ENCODE results near the gene TLL1.

TLL1 gene

DNA sequence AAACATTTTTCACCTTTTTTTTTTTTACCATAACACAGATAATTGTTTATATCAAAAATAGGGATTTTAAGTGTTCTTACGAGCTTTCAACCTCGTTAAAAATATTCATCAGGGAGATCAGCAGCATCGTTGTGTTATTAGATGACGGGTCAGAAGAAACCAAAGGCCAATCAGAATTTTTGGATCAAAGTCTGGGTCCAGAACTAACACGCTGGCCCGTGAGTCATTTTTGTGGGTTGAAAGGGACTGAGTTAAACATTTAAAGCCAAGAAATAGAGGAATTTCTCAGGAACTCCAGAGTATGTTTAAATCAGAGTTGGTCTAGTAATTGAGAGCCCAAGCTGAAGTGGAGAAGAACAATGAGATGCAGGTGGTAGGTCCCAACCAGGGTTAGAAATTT, 170.8 kb downstream of the TLL1 start:
- DNase-seq (ENCODE audit: extremely low read depth in 1 of 2, low read depth in 1 of 2) = no peak

DNA sequence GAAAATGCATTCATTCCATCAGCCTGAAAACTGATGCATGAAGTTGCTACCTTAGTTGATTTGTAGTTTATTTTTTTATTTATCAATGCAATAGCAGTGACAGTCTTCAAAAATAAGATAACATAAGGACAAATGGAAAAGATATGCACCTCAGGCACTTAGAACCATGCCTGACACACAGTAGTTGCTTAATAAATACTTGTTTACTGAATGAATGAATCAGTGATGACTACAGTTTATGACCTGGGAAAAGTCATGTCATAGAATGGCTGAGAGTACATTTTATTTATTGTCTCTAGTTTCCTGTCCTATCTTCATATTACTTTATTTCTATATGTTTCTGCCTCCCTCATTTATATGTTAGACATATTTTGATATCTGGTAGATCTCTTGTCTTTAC, 171.8 kb downstream of the TLL1 start:
- DNase-seq (ENCODE audit: extremely low read depth in 1 of 2, low read depth in 1 of 2) = no peak

DNA sequence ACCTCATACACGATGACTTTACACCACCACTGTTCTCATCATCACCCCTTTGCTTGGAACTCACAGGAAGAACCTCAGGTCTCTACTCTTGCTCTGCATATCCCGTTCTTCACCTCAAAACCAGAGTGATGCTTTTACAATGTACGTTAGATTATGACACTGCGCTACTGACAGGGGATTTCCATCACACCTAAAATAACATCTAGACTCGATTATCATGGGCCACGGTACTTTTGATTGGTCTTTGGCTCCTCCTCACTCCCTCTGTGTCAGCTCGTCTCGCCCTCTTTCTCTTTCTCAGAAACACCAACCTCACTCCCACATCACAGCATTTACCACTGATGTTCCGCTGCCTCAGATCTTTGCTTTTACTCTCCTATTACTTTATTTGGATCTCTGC, 172.4 kb downstream of the TLL1 start:
- DNase-seq (ENCODE audit: extremely low read depth in 1 of 2, low read depth in 1 of 2) = no peak

DNA sequence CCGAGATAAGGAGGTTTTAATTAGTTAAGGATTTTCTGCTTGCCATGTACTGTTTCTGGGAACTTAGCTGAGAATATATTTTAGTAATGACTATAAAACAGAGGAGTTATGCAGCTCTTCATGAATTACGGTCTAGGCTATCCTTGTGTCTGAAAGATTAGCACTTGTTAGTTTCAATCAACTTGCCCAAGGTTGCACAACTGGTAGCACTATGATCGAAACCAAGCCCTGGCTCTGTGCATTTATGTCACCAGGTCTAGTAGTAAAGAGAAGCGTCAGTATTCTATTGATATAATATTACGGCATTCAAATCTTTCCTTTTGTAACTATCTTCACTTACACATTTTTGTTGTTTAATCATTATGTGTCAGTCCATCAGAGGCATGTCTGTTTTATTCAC, 176.0 kb downstream of the TLL1 start:
- no peak for DNase-seq (ENCODE audit: extremely low read depth in 1 of 2, low read depth in 1 of 2)

DNA sequence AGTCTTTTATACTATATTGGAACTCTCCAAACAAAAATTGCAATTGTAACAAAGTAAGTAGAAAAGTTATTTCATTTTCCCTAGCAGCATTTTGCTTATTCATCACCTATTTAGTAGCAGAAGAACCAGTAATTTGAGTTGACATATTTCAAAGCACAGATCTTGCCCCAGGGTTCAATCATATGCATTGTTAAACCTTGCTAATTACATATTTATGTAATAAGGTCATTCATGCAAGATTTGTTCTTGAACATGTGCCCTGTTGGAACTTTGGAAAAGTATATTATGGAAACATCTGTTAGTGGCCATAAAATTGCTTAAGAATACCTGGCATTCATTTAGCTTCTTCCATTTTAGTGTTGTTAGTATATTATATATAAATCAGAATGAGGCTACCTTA, 191.7 kb downstream of the TLL1 start:
- no peak for DNase-seq (ENCODE audit: extremely low read depth in 1 of 2, low read depth in 1 of 2)

DNA sequence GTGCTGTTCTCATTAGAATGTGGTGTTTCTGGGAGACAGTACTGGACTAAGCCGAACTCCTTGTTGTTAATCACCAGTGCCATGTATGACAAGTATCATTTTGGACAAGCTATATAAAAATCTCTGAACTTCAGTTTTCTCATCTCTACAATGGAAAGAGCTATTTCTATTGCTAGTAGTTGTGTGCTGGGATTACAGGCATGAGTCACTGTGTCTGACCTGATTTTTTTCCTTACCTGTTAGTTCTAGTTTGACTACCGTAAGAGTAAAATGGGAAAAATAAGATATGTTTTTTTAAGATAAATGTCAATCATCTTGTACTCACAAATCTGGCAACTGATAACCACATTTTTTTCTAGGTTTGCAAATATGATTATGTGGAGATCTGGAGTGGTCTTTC, 192.3 kb downstream of the TLL1 start:
- DNase-seq (ENCODE audit: extremely low read depth in 1 of 2, low read depth in 1 of 2) = no peak

DNA sequence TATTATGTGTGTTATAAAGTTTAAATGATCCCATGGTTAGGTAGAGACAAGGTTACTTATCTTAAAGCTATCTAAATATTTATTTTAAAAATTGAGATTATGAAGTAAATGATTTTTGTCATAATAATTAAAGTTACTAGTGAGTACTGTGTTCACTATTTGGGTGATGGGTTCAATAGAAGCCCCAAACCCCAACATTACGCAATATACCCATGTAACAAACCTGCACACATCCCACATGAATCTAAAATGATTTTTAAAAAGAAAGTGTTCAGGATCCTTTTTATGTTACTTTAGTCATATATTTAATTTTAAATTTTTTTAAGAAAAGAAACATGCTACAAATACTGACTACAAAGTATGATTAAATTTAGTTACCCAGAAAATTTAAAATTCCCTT, 193.9 kb downstream of the TLL1 start:
- DNase-seq (ENCODE audit: extremely low read depth in 1 of 2, low read depth in 1 of 2) = no peak

DNA sequence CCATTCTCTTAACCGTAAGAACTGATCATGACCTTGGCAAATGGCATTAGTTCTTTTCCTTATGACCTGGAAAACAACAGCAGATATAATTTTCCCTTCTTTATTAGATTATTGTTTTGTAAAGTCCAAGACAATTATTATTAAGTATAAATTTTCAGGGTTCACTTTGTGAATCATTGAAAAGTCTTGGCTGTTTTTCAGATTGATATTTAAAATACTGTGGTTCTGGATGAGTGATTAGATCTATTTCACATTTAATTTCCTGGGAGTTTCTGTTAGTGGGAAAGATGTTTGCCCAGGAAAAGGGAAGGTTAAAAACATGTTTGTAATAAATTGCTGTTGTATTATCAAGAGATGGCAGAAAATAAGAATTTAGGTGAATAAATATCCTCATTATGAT, 194.9 kb downstream of the TLL1 start:
- no peak for DNase-seq (ENCODE audit: extremely low read depth in 1 of 2, low read depth in 1 of 2)

DNA sequence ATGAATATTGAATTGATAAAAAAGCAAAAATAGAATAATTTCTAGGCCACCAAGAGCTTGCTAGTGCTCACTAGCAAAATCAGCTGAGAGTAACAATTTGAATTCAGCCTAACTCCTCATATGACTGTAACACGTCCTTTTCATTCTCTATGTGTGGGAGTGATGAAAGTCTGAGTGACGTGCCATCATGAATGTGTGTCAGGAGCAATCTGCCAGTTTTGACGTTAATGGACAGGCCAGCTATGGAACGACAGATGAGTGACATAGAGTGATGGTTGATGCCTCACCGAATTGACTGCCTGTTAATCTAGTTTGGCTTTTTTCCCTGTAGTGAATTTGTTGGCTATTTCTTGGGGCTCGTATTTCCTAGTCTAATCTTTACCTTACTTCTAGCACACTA, 200.7 kb downstream of the TLL1 start:
- no peak for DNase-seq (ENCODE audit: extremely low read depth in 1 of 2, low read depth in 1 of 2)

DNA sequence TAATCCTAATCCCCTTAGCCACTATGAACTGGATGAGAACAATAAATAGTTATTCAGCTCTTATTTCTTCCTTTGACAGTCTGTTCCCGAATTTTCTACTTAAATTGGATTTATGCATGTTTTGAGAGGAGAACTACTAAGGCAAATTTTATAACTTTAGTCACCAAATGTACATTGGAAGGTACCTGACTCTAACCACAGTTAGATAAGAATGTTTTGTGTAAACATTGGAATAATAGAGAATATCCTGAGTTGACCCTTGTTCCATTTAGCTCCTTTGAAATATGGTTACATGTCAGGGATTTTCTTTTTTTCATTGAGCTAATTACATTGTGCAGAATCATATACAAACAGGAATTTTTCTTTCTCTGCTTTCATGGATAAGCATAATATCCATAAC, 202.6 kb downstream of the TLL1 start:
- no peak for DNase-seq (ENCODE audit: extremely low read depth in 1 of 2, low read depth in 1 of 2)

DNA sequence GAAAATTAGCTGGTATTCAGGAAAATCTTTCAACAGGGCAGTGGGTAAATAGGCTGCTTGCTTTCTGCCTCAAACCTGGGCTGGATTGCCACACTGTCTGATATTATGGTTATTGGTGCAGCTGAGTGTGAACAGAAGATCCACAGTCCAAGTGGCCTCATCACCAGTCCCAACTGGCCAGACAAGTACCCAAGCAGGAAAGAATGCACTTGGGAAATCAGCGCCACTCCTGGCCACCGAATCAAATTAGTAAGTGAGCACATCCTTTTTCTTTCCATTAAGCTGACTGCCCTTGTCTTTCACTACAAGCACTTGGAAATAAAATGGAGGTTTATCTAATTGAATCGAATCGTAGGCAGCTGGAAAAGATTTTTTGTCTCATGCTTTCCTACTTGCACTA, 204.7 kb downstream of the TLL1 start:
- no peak for DNase-seq (ENCODE audit: extremely low read depth in 1 of 2, low read depth in 1 of 2)

DNA sequence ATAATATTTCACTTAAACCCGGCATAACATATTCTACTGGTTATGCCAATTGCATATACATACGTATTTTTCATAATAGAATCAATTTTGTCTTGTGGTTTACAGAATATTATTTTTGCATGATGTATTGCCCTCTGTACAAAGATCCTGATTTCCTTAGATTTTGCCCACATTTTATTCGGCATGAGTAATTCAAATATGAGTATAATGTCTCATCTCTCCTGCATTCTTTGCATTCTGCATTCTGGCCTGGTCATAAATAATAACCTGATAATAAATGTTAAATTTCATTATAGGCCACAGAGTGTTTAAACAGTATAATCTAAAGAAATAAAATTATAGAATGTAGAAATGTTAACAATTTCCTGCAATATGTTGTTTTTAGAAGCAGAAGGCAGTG, 205.3 kb downstream of the TLL1 start:
- no peak for DNase-seq (ENCODE audit: extremely low read depth in 1 of 2, low read depth in 1 of 2)

DNA sequence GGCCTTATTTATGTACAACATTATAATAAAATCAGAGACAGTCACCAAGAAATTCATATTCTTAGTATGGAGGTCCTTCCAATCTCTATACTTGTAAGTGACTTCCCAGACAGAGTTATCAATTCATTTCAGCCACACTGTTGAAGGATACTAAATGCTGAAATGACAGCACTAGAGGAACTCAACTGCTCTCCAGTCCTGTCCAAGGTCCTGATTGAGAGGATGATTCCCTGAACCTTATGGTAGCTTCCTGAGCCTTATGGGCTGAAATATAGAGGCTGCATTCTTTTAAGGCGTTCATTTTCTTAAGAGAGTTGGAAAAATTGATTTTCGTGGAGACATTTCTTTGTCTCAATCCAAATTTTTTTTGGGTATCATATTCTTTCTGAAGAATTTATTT, 205.9 kb downstream of the TLL1 start:
- no peak for DNase-seq (ENCODE audit: extremely low read depth in 1 of 2, low read depth in 1 of 2)

DNA sequence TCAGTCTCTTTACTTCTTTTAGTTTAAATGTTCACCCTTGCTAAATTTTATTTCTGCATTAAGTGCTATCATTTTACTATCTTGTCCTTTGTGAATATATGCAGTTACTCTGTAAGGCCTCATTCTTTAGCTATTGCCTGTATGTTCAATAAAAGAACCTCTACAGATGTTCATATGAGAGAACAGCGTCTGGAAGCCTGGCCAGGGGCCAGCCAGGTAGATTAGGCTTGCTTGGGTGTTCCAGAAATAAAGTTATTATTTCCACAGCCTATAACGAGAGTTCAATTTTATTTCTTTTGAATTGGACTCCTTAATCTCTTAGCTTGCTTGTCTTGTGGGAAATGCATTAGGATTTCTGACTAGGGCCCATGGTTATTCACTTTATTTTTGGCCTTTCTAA, 214.5 kb downstream of the TLL1 start:
- no peak for DNase-seq (ENCODE audit: extremely low read depth in 1 of 2, low read depth in 1 of 2)

DNA sequence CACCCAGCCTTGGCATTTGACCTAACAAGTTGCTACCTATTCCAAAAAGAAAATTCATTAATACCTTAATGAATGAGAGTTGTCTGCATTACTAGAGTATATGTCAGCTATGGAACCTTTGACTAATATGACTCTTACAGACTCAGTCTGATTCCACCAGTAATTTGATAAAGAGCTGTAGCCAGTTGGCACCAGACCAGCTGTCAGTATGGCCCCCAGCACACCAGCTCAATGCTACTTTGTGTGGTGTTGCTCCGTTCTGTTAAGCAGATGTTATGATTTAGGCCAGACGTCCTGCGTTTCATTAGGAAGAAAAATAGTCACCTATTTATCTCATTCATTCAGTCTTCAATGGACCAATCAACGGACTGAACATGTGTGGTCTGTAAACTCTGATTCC, 215.5 kb downstream of the TLL1 start:
- no peak for DNase-seq (ENCODE audit: extremely low read depth in 1 of 2, low read depth in 1 of 2)

DNA sequence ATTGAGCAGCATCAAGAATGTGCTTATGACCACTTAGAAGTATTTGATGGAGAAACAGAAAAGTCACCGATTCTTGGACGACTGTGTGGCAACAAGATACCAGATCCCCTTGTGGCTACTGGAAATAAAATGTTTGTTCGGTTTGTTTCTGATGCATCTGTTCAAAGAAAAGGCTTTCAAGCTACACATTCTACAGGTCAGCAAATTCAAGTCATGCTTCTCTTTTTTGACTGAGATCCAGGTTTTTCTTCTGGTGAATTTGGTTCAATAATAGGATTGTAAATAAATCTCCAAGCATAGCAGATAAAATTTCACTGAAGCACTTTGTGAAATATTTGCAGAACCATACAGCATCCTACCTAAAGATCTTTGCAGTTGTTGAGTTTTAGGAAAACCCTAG, 218.1 kb downstream of the TLL1 start:
- DNase-seq (ENCODE audit: extremely low read depth in 1 of 2, low read depth in 1 of 2) = no peak

DNA sequence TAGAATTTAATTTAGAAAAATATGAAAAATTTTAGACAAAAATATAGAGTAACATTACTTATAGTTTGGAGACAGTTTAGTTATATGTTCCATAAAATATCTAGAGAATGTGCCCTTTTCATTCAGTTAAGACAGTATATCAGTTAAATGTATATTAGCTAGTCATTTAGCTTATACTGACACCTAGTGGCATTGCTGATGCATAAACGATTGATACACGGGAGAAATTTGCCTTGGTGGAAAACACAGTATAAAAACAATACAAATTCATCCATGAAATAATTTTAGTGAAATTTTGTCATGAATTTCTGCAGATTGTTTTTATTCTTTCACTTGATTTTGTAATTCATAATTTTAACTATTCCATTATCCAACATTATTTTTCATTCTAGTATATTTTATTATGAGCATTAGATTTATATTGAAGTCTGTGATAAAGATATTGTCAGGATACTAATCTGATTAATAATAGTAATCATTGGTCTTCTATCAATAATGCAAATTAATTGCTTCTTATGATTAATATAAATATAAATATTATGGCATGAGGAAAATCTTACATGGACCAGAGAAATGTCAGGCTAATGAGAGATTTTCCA, 219.0 kb downstream of the TLL1 start:
- no peak for DNase-seq (ENCODE audit: extremely low read depth in 1 of 2, low read depth in 1 of 2)

DNA sequence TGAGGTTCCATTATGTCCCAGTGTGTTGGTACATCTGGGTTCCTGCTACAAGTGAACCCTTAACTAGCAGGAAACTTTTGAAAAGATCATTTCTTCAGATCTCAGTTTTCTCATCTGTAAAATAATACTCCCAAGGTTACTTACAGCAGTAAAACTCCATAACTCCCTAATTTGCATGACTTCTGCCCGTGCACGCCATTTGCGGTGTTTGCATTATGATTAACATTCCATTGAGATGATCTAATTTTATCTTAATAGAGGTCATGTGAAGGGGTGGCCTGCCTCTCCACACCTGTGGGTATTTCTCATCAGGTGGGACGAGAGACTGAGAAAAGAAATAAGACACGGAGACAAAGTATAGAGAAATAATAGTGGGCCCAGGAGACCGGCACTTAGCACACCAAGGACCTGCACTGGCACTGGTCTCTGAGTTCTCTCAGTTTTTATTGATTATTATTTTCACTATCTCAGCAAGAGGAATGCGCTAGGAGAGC, 219.8 kb downstream of the TLL1 start:
- DNase-seq (ENCODE audit: extremely low read depth in 1 of 2, low read depth in 1 of 2) = no peak

DNA sequence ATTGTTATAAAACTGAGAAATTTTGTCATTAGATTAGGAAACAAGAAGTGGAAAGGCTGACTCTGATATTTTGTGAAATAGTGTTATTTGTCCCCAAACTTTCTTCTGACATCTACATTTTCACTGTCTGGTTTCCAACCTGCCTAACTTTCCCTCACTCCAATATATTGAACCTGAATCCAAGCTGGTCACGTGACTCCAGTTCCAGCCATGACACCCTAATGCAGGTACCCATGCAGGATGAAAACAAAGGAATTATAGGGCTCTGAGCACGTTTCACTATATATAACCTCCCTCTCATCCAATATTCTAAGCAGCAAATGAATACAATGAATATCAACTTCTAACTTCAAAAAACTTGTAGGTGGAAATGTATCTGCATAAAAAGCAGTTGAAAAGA, 231.6 kb downstream of the TLL1 start:
- no peak for DNase-seq (ENCODE audit: extremely low read depth in 1 of 2, low read depth in 1 of 2)

DNA sequence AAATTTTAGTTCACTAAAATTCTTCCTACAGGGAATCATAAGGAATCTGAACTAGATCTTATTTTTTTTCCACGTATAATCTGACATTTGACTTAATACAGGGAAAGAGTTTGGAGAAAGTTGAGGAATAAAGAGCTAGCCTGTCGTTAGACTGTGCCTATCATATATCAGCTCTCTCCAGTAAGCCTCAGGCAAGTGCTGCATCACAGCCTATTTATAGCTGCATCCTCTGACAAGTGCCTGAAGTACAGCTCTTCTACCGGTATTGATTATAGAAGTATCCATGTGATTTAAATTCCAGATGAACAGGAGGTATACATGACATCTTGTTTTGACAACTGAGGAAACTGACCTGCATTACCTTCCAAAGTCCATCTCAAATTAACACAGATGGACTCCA, 248.9 kb downstream of the TLL1 start:
- DNase-seq (ENCODE audit: extremely low read depth in 1 of 2, low read depth in 1 of 2) = no peak

DNA sequence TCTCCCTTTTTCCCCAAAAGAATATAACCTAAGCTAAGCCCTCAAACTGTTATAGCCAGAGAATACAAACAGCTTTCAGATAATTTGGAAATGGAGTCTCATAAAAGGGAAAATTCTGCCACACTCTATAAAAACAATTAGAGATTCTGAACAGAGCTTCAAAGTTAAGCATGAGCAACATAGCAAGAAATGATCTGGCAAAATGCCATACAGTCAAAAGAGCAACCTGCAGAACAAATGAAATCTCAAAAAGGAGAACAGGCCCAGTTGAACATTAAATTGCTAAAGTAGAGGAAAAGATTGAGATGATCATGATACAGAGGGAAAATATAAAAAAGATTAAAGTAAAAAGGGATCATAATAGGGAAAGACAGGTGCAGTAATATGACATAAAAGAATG, 250.5 kb downstream of the TLL1 start:
- DNase-seq (ENCODE audit: extremely low read depth in 1 of 2, low read depth in 1 of 2) = no peak

DNA sequence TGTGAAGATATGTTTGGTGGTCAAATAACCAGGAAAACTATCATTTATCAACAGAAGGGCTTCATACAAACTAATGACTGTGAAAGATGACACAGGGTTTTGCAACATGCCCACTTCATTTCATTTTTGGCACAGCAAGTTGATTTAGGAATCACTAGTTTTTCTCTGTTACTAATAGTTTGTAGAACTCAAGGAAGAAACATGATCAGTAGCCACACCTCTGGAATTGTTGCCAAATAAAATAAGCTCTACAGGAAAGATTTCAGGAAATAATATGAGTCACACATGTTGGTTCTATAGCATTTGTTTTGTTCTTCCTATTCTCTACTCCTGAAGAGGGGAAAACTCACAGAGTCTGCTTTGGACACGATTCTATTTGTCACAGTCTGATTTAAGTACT, 255.4 kb downstream of the TLL1 start:
- DNase-seq (ENCODE audit: extremely low read depth in 1 of 2, low read depth in 1 of 2) = no peak

DNA sequence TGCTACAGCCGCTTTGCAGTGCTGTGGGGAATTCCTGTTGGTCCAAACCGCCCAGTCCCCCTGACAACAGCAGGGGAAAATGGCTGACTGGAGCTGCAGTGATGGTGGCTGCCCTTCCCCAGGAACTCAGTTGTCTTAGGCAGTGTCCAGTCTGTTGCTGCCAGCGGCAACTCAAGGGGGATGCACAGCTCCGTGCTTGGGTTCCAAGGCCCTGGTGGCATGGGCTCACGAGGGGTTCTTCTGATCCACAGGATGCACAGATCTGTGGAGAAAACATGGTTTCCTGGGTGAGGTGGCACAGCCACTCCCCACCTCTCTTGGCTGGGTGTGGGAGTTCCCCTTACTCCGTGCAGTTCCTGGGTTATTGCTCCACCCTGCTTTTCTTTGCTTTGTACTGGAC, 261.2 kb downstream of the TLL1 start:
- DNase-seq (ENCODE audit: extremely low read depth in 1 of 2, low read depth in 1 of 2) = no peak

DNA sequence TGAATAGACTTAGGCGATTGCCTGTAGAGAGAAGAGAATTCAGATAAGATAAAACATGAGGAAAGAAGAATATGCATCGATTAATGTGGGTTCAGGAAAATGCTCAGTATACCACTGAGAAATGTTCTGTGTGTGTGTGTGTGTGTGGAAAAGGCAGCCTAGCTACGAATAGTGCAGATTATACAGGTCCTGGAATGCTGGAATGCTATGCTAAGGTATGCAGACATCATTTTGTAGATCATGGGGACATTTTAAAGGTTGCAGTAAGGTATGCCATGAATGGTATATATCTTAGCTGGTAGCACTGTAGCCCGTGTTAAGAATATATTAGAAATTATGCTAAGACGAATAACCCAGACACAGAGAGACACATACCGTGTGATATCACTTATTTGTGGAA, 267.9 kb downstream of the TLL1 start:
- DNase-seq (ENCODE audit: extremely low read depth in 1 of 2, low read depth in 1 of 2) = no peak

Data from stimulated activated CD8-positive, alpha-beta memory T cell treated with anti-CD3 and anti-CD28 coated beads, Interleukin-7, amount 100 ng/mL, for 48 hours (primary cell).